ENCODE data around the gene PRKG1.

PRKG1 gene

GRCh38 chr10:51085204-51085603 is 10.9 kb downstream of the PRKG1 start:
- no peaks in the 10 kb centered on the region for H3K27me3 ChIP-seq (ENCODE audit: low read length)
- H3K4me3 ChIP-seq (ENCODE audit: insufficient read depth, low read length, poor library complexity, severe bottlenecking) = no peak overlapping the region
- no peaks in the 10 kb centered on the region for H3K36me3 ChIP-seq (ENCODE audit: low read length)
- no peaks in the 10 kb centered on the region for H3K9me3 ChIP-seq (ENCODE audit: insufficient read depth, low read length)
- H3F3A ChIP-seq (ENCODE audit: insufficient read depth) = no peaks in the 10 kb centered on the region
- no peaks in the 10 kb centered on the region for H3K79me2 ChIP-seq (ENCODE audit: insufficient read depth, low read length)
- H3K27ac ChIP-seq (ENCODE audit: low read depth, low read length) = no peak overlapping the region
- no peak overlapping the region for H3K4me2 ChIP-seq (ENCODE audit: low read depth, low read length, poor library complexity, severe bottlenecking)
- no peaks in the 10 kb centered on the region for H3K9me2 ChIP-seq (replicated peaks; ENCODE audit: insufficient read depth, low read length)
- no peak overlapping the region for H2AFZ ChIP-seq (ENCODE audit: low read depth, low read length, severe bottlenecking)
- no peaks in the 10 kb centered on the region; the same call in 1 of the 2 replicates for H4K20me1 ChIP-seq (ENCODE audit: low read depth, low read length)
- no peak overlapping the region for H3K9ac ChIP-seq (ENCODE audit: low read length)
- TF ChIP-seq CTCF (IDR thresholded peaks at IDR 0.05; ENCODE audit: insufficient read depth, low read length, poor library complexity, severe bottlenecking) (no peak), EZH2phosphoT487 (conservative IDR thresholded peaks at IDR 0.05; ENCODE audit: low read length) (no peak)

- Histone ChIP-seq H3K36me3 (ENCODE audit: low read length) (no peaks in the 10 kb centered on the region), H3K79me2 (ENCODE audit: insufficient read depth, low read length) (no peaks in the 10 kb centered on the region), H3K9me3 (ENCODE audit: insufficient read depth, low read length) (no peaks in the 10 kb centered on the region), H3K27ac (ENCODE audit: low read depth, low read length) (no peak overlapping the region), H2AFZ (ENCODE audit: low read depth, low read length, severe bottlenecking) (no peak overlapping the region), H3K9ac (ENCODE audit: low read length) (no peak overlapping the region), H3K4me2 (ENCODE audit: low read depth, low read length, poor library complexity, severe bottlenecking) (no peak overlapping the region), H3K9me2 (replicated peaks; ENCODE audit: insufficient read depth, low read length) (no peaks in the 10 kb centered on the region), H4K20me1 (ENCODE audit: low read depth, low read length) (no peaks in the 10 kb centered on the region; the same call in 1 of the 2 replicates), H3K27me3 (ENCODE audit: low read length) (no peaks in the 10 kb centered on the region), H3F3A (ENCODE audit: insufficient read depth) (no peaks in the 10 kb centered on the region), H3K4me3 (ENCODE audit: insufficient read depth, low read length, poor library complexity, severe bottlenecking) (no peak overlapping the region)
- TF ChIP-seq EZH2phosphoT487 (conservative IDR thresholded peaks at IDR 0.05; ENCODE audit: low read length) (no peak), CTCF (IDR thresholded peaks at IDR 0.05; ENCODE audit: insufficient read depth, low read length, poor library complexity, severe bottlenecking) (no peak)
Observed at GRCh38 chr10:51086710-51087109, 12.4 kb downstream of the PRKG1 start.

- Histone ChIP-seq H3K9ac (ENCODE audit: low read length) (no peak overlapping the region), H3F3A (ENCODE audit: insufficient read depth) (no peaks in the 10 kb centered on the region), H3K79me2 (ENCODE audit: insufficient read depth, low read length) (no peaks in the 10 kb centered on the region), H3K4me3 (ENCODE audit: insufficient read depth, low read length, poor library complexity, severe bottlenecking) (no peak overlapping the region), H2AFZ (ENCODE audit: low read depth, low read length, severe bottlenecking) (no peak overlapping the region), H3K36me3 (ENCODE audit: low read length) (no peaks in the 10 kb centered on the region), H3K9me2 (replicated peaks; ENCODE audit: insufficient read depth, low read length) (no peaks in the 10 kb centered on the region), H4K20me1 (ENCODE audit: low read depth, low read length) (no peaks in the 10 kb centered on the region; the same call in 1 of the 2 replicates), H3K9me3 (ENCODE audit: insufficient read depth, low read length) (no peaks in the 10 kb centered on the region), H3K27ac (ENCODE audit: low read depth, low read length) (no peak overlapping the region), H3K27me3 (ENCODE audit: low read length) (no peaks in the 10 kb centered on the region), H3K4me2 (ENCODE audit: low read depth, low read length, poor library complexity, severe bottlenecking) (no peak overlapping the region)
- TF ChIP-seq CTCF (IDR thresholded peaks at IDR 0.05; ENCODE audit: insufficient read depth, low read length, poor library complexity, severe bottlenecking) = no peak
- TF ChIP-seq EZH2phosphoT487 (conservative IDR thresholded peaks at IDR 0.05; ENCODE audit: low read length) = no peak
Observed at GRCh38 chr10:51087114-51087513, 12.8 kb downstream of the PRKG1 start.
